Stomach (tissue), 9 donors: ENCODE data around the gene MTA3. TPM values are rescaled to one million over a fixed set of nuclear protein-coding genes. Genes with fewer than 3 reads are reported as not detected.

Experiments used
- DNase-seq, 2 donors: peaks; one replicate each; pipeline versions ENCODE4 v3.0.0 to v3.0.0-alpha.2; 2013 to 2019
- H3K27ac ChIP-seq, 5 donors: fragments of 200-600 bp in 4 of 5; sonication (generic) in 4 of 5; one replicate each; pipeline ENCODE4 v1.5.1; 2013 to 2019; ENCODE audit warnings: mild to moderate bottlenecking in 1 of 5, moderate library complexity in 1 of 5
- H3K27me3 ChIP-seq, 3 donors: fragments of 200-600 bp; sonication (generic); one replicate each; pipeline ENCODE4 v1.5.1; 2017 to 2019; ENCODE audit warnings: mixed run types in 1 of 3
- H3K36me3 ChIP-seq, 4 donors: fragments of 200-600 bp; sonication (generic); 1 replicate in 3 of 4; 2 replicates in 1 of 4; pipeline ENCODE4 v1.5.1; 2016 to 2019
- H3K4me1 ChIP-seq, 4 donors: fragments of 200-600 bp; sonication (generic); one replicate each; pipeline ENCODE4 v1.5.1; 2016 to 2019
- H3K4me3 ChIP-seq, 4 donors: fragments of 200-600 bp; sonication (generic) in 3 of 4; one replicate each; pipeline ENCODE4 v1.5.1; 2016 to 2019; ENCODE audit warnings: mild to moderate bottlenecking in 1 of 4
- H3K9me3 ChIP-seq, 4 donors: fragments of 200-600 bp; sonication (generic); one replicate each; pipeline ENCODE4 v1.5.1; 2016 to 2019
- EP300 ChIP-seq: sonication (generic); formaldehyde crosslinking; IDR thresholded peaks from one replicate; pipeline ENCODE4 v1.6.1; 2017; ENCODE audit warnings: antibody characterized with exemption
- POLR2A ChIP-seq, 4 donors: fragments of 450-650 bp; IDR thresholded peaks; one replicate each; pipeline ENCODE4 v1.6.1; 2016; ENCODE audit warnings: antibody characterized with exemption in 4 of 4, control low read depth in 2 of 4, mild to moderate bottlenecking in 1 of 4, moderate library complexity in 1 of 4
- POLR2AphosphoS5 ChIP-seq, 3 donors: sonication (generic); formaldehyde crosslinking; IDR thresholded peaks; one replicate each; pipeline ENCODE4 v1.6.1; 2016; ENCODE audit warnings: antibody characterized with exemption in 3 of 3
- WGBS, 5 donors: extraction: QIAGEN DNeasy Blood & Tissue Kit in 3 of 5; methylation state at CpG; one replicate each; pipeline versions ENCODE4 v1.1.5 to v1.1.7; 2013 to 2018; 5-methylcytosine and 5-hydroxymethylcytosine counted together
- intact Hi-C: fragments of 100-400 bp; cut with DNase I; formaldehyde crosslinking; loops from one replicate; pipeline ENCODE4 v1.15.1; 2023; ENCODE audit warnings: low total_unique reads
- polyA plus RNA-seq, 3 donors: library from polyadenylated mRNA; stranded (reverse); fragments of 200-250 nt; gene quantifications; one replicate each; pipeline ENCODE4 v1.2.3, GENCODE V29; 2013
- total RNA-seq, 5 donors: library from RNA; depleted of rRNA; stranded (reverse); fragments of >200 nt; gene quantifications; one replicate each; pipeline versions ENCODE4 v1.1.0 to v1.2.3, GENCODE V29; 2014 to 2016
- TF ChIP-seq, protein P1 (sequence below), 7 experiments: fragments of 450-650 bp in 4 of 7; fragments of 200-600 bp in 3 of 7; sonication (generic) in 3 of 7; IDR thresholded peaks; one replicate each; pipeline ENCODE4 v1.5.1; 2016 to 2019; ENCODE audit warnings: antibody characterized with exemption in 7 of 7, control low read depth in 2 of 7, mild to moderate bottlenecking in 1 of 7
- donor health status: healthy with polysubstance abuse.
- donor health status: Bipolar disorder and iron deficiency.
- donor health status: healthy.

Gene MTA3
- total and polyA plus RNA-seq, 8 donors: 27.8 to 120 (median 49.1) TPM

DNA sequence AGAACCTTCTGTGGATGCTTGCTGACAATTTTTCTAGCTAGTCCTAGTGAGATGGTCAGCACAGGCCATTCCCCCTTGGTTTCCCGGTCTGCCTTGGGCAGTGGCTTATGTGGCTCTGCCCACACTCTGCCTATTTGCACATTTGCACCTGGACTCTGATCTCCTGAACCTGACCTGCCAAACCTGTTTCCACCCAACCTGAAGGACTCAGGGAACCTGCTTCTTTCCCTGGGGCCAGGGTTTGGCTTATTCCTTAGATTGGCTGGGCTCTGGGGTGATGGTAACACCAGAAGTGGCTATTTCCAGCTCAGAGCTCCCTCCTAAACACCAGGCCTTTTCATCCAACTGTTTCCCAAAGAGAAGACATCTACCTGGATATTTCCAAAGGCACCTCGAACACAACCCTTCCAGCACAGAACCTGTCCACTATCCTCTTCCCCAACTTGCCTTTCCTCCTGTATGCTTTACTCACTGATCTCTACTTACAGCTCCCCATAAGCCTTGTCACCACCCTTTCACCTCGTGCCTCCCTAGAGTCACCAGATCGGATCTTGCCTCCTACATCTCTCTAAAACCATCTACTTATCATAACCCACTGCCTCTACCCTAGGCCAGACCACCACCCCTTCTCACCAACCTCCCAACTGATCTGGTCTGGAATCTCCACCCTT, 5.8 kb upstream of the MTA3 start:
- TF ChIP-seq POLR2AphosphoS5 (IDR thresholded peaks at IDR 0.05) (peak in 2 of 3 donors; percentile 65 to 79), POLR2A (IDR thresholded peaks at IDR 0.05) (peak in 1 of 4 donors; percentile 24), EP300 (no peak)
- Histone ChIP-seq H3K36me3 (no peaks in the 10 kb centered on the region), H3K27ac (peak overlapping the region; percentile 76 to 79 (median 78)), H3K4me3 (no peak overlapping the region), H3K27me3 (no peaks in the 10 kb centered on the region), H3K4me1 (peaks cover 12 to 35% (median 18%) of the 10 kb centered on the region in 4 donors), H3K9me3 (no peaks in the 10 kb centered on the region)
- peak; percentile 86 to 89 for DNase-seq
- 41 to 59% (median 53%) methylated on average over 4 of the region's 4 CpGs for WGBS, 5 donors
- intact Hi-C loops: no loop called here

DNA sequence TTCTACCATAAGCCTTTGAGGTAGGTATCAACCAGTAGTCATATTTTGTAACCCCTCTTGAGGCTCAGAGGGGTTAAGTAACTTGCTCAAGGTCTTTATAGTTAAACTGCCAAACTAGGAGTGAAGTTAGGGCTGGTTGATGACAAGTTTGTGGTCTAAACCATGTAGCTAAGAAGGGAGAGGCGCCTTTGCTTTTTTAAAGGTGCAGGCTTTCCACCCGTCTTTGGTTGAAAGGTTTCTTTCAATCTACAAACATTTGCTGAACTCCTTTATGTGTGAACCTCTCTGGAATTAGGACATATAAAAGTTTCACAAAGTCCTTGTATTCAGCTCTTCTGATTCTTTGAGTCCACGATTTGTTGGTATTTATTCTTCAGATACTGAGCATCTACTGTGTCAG, 2.4 kb upstream of the MTA3 start:
- TF ChIP-seq POLR2AphosphoS5 (IDR thresholded peaks at IDR 0.05) (no peak), POLR2A (IDR thresholded peaks at IDR 0.05) (no peak), EP300 (no peak)
- TF ChIP-seq, protein P1, sequence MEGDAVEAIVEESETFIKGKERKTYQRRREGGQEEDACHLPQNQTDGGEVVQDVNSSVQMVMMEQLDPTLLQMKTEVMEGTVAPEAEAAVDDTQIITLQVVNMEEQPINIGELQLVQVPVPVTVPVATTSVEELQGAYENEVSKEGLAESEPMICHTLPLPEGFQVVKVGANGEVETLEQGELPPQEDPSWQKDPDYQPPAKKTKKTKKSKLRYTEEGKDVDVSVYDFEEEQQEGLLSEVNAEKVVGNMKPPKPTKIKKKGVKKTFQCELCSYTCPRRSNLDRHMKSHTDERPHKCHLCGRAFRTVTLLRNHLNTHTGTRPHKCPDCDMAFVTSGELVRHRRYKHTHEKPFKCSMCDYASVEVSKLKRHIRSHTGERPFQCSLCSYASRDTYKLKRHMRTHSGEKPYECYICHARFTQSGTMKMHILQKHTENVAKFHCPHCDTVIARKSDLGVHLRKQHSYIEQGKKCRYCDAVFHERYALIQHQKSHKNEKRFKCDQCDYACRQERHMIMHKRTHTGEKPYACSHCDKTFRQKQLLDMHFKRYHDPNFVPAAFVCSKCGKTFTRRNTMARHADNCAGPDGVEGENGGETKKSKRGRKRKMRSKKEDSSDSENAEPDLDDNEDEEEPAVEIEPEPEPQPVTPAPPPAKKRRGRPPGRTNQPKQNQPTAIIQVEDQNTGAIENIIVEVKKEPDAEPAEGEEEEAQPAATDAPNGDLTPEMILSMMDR (IDR thresholded peaks at IDR 0.05): no peak
- Histone ChIP-seq H3K27ac (peak overlapping the region in 2 of 5 donors; percentile 95 to 97), H3K9me3 (no peaks in the 10 kb centered on the region), H3K4me3 (no peak overlapping the region), H3K4me1 (peaks cover 25 to 63% (median 35%) of the 10 kb centered on the region in 4 donors), H3K36me3 (no peaks in the 10 kb centered on the region), H3K27me3 (no peaks in the 10 kb centered on the region)
- no peak for DNase-seq
- intact Hi-C loops: no loop called here
- WGBS, 5 donors: 81 to 90% (median 83%) methylated on average over 3 of the region's 3 CpGs

DNA sequence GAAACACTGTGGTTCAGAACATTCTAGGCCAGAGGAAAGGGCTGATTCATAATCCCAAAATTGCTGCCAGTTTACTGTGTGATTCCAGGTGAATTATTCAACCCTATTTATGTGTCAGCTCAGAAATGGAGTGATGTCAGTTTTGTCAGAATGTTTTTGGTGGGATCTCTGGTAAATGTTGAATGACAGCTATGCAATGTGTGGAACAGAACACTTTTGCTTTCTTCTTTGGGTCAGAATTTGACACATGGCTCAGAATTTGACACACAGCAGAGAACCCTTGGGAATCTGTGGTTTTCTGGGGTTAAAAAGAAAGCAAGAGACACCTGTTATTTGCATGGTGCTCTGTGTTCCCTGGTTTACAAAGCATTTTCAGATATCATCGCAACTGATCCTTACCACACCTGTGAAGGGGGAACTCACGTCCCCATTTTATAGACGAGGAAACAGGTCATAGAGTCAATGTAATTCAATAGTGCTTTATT, 1.6 kb upstream of the MTA3 start:
- 29 to 55% (median 37%) methylated on average over 3 of the region's 3 CpGs for WGBS, 5 donors
- TF ChIP-seq, protein P1 (IDR thresholded peaks at IDR 0.05): no peak
- no peak for TF ChIP-seq POLR2A (IDR thresholded peaks at IDR 0.05)
- TF ChIP-seq POLR2AphosphoS5 (IDR thresholded peaks at IDR 0.05): no peak
- no peak for TF ChIP-seq EP300
- DNase-seq: no peak
- Histone ChIP-seq H3K9me3 (no peaks in the 10 kb centered on the region), H3K4me3 (no peak overlapping the region), H3K27ac (peak overlapping the region in 4 of 5 donors; percentile 92 to 97 (median 96)), H3K36me3 (peaks cover 0 to 2% (median under 1%) of the 10 kb centered on the region in 4 donors), H3K27me3 (no peaks in the 10 kb centered on the region), H3K4me1 (peaks cover 21 to 59% (median 33%) of the 10 kb centered on the region in 4 donors)
- intact Hi-C loops: no loop called here

DNA sequence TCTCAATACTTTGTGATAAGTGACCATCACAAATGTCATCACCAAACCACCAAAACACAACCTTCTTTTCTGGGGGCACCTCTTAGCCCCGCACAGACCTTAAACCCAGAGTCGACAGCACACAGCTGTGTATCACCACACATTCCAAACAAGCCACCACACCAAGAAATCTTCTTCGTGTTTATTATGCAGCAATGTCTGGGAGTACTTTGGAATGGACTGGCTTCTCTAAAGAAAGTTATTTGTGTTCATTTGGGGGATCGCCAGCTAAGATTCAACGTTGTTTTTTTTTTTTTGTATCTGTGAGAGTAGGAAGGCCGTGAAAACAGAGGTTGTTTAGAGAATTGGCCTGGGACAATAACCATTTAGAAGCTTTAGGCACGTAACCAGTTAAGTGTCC, 1.1 kb upstream of the MTA3 start:
- intact Hi-C loops: no loop called here
- 52 to 63% (median 54%) methylated on average over 7 of the region's 7 CpGs for WGBS, 5 donors
- peak in 1 of 2 donors; percentile 67 for DNase-seq
- peaks cover 0 to 6% (median 3%) of the 10 kb centered on the region in 4 donors for H3K36me3 ChIP-seq
- peak overlapping the region in 4 of 5 donors; percentile 92 to 97 (median 96) for H3K27ac ChIP-seq
- H3K4me3 ChIP-seq: peak overlapping the region in 1 of 4 donors; percentile 88
- TF ChIP-seq POLR2A (IDR thresholded peaks at IDR 0.05) (no peak), POLR2AphosphoS5 (IDR thresholded peaks at IDR 0.05) (peak in 1 of 3 donors; percentile 13), EP300 (no peak)
- TF ChIP-seq, protein P1 (IDR thresholded peaks at IDR 0.05): no peak
- peaks cover 17 to 54% (median 31%) of the 10 kb centered on the region in 4 donors for H3K4me1 ChIP-seq
- H3K9me3 ChIP-seq: no peaks in the 10 kb centered on the region
- no peaks in the 10 kb centered on the region for H3K27me3 ChIP-seq
